IMR-90 (cell line): ENCODE measurements around the gene SPACA7.

Experiments
- CEBPB ChIP-seq: IDR thresholded peaks from 2 replicates; pipeline ENCODE4 v1.6.1; 2012; ENCODE audit warnings: low read depth, low read length, improper control_type of control experiment
- CTCF ChIP-seq: conservative IDR thresholded peaks from 2 replicates; pipeline ENCODE4 v1.5.1; 2012; ENCODE audit warnings: mild to moderate bottlenecking, low read depth, low read length, improper control_type of control experiment
- FOS ChIP-seq: fragments of 150-350 bp; IDR thresholded peaks from 2 replicates; pipeline ENCODE4 v1.6.1; 2016; ENCODE audit warnings: low read depth, low read length
- MAFK ChIP-seq: IDR thresholded peaks from 2 replicates; pipeline ENCODE4 v1.6.1; 2012; ENCODE audit warnings: low read depth, low read length, improper control_type of control experiment
- MXI1 ChIP-seq: IDR thresholded peaks from 2 replicates; pipeline ENCODE4 v1.6.1; 2012; ENCODE audit warnings: low read depth, mild to moderate bottlenecking, low read length, moderate library complexity, borderline replicate concordance
- POLR2A ChIP-seq: IDR thresholded peaks from 2 replicates; pipeline ENCODE4 v1.6.1; 2012; ENCODE audit warnings: mild to moderate bottlenecking, low read depth, low read length

- no peak for TF ChIP-seq MXI1
- TF ChIP-seq CTCF = no peak
- TF ChIP-seq FOS = no peak
- TF ChIP-seq CEBPB = no peak
- TF ChIP-seq POLR2A = no peak
- no peak for TF ChIP-seq MAFK
Measured at GRCh38 chr13:112434032-112434431, 57.9 kb downstream of the SPACA7 start.
